PFSK-1 (cell line): ENCODE data around the gene FAM117A.

Experiments
- FOXP2 ChIP-seq: optimal IDR thresholded peaks from 2 replicates; pipeline ENCODE3; 2011; ENCODE audit warnings: borderline replicate concordance, control low read depth, inconsistent platforms; ENCODE audit not compliant: insufficient read depth; ENCODE audit errors: extremely low read length, extremely low read depth
- POLR2AphosphoS5 ChIP-seq: IDR thresholded peaks from 2 replicates; pipeline ENCODE4 v1.6.1; 2012; ENCODE audit warnings: low read depth, mild to moderate bottlenecking, control low read depth, low read length, moderate library complexity
- REST ChIP-seq, 2 experiments: IDR thresholded peaks; 2 replicates each; pipeline versions ENCODE4 v1.6.1 to v1.8.0; 2011 to 2012; ENCODE audit warnings: low read depth in 2 of 2, low read length in 2 of 2, control low read depth in 1 of 2, inconsistent platforms in 1 of 2, mild to moderate bottlenecking in 1 of 2, moderate library complexity in 1 of 2; ENCODE audit not compliant: insufficient read depth in 1 of 2
- SIN3A ChIP-seq: IDR thresholded peaks from 2 replicates; pipeline ENCODE4 v1.6.1; 2012; ENCODE audit warnings: mild to moderate bottlenecking, low read length, moderate library complexity, borderline replicate concordance; ENCODE audit not compliant: insufficient read depth
- TAF1 ChIP-seq: IDR thresholded peaks from 2 replicates; pipeline ENCODE4 v1.6.1; 2012; ENCODE audit warnings: low read length, control low read depth, borderline replicate concordance; ENCODE audit not compliant: insufficient read depth

The FAM117A gene

GRCh38 chr17:49753959-49754391 is 10.0 kb downstream of the FAM117A start:
- TF ChIP-seq SIN3A, result no peak
- TF ChIP-seq FOXP2, result no peak
- no peak for TF ChIP-seq REST (IDR thresholded peaks at IDR 0.05; ENCODE audit: insufficient read depth in 1 of 2, low read depth in 2 of 2, low read length in 2 of 2)

GRCh38 chr17:49752508-49752907 is 11.4 kb downstream of the FAM117A start:
- TF ChIP-seq FOXP2 (no peak), SIN3A (no peak), REST (IDR thresholded peaks at IDR 0.05; ENCODE audit: insufficient read depth in 1 of 2, low read depth in 2 of 2, low read length in 2 of 2) (no peak), POLR2AphosphoS5 (no peak), TAF1 (no peak)

GRCh38 chr17:49749730-49750129 is 14.2 kb downstream of the FAM117A start:
- TF ChIP-seq TAF1 (no peak), SIN3A (no peak), POLR2AphosphoS5 (no peak), REST (IDR thresholded peaks at IDR 0.05; ENCODE audit: insufficient read depth in 1 of 2, low read depth in 2 of 2, low read length in 2 of 2) (no peak), FOXP2 (no peak)

- TF ChIP-seq SIN3A (no peak), FOXP2 (no peak), TAF1 (no peak), POLR2AphosphoS5 (no peak), REST (IDR thresholded peaks at IDR 0.05; ENCODE audit: insufficient read depth in 1 of 2, low read depth in 2 of 2, low read length in 2 of 2) (no peak)
Measured at GRCh38 chr17:49748791-49749190, 15.1 kb downstream of the FAM117A start.

GRCh38 chr17:49748223-49748622 is 15.7 kb downstream of the FAM117A start:
- TF ChIP-seq POLR2AphosphoS5 (no peak), FOXP2 (no peak), TAF1 (no peak), SIN3A (no peak), REST (IDR thresholded peaks at IDR 0.05; ENCODE audit: insufficient read depth in 1 of 2, low read depth in 2 of 2, low read length in 2 of 2) (no peak)
